Effector CD4-positive, alpha-beta T cell (primary cell): Measurements from ENCODE around the gene HM13.
A peak's percentile ranks its signal among the peaks of the same experiment; 100 is the strongest.
"Not testable (repeated sequence)": the region's sequence is repeated elsewhere in the genome, so short reads cannot be mapped to it uniquely, and the experiment has no call there.

Experiments used
- DNase-seq: peaks from one replicate; pipeline ENCODE4 v3.0.0-alpha.2; 2020
- total RNA-seq: gene quantifications from one replicate; lab custom pipeline; 2026; lab: John Stamatoyannopoulos, UW

The HM13 gene, protein sequence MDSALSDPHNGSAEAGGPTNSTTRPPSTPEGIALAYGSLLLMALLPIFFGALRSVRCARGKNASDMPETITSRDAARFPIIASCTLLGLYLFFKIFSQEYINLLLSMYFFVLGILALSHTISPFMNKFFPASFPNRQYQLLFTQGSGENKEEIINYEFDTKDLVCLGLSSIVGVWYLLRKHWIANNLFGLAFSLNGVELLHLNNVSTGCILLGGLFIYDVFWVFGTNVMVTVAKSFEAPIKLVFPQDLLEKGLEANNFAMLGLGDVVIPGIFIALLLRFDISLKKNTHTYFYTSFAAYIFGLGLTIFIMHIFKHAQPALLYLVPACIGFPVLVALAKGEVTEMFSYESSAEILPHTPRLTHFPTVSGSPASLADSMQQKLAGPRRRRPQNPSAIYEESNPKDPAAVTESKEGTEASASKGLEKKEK
- 53.3 reads per million, percentile 70 among the genes with 10 or more reads in this experiment for total RNA-seq

DNA sequence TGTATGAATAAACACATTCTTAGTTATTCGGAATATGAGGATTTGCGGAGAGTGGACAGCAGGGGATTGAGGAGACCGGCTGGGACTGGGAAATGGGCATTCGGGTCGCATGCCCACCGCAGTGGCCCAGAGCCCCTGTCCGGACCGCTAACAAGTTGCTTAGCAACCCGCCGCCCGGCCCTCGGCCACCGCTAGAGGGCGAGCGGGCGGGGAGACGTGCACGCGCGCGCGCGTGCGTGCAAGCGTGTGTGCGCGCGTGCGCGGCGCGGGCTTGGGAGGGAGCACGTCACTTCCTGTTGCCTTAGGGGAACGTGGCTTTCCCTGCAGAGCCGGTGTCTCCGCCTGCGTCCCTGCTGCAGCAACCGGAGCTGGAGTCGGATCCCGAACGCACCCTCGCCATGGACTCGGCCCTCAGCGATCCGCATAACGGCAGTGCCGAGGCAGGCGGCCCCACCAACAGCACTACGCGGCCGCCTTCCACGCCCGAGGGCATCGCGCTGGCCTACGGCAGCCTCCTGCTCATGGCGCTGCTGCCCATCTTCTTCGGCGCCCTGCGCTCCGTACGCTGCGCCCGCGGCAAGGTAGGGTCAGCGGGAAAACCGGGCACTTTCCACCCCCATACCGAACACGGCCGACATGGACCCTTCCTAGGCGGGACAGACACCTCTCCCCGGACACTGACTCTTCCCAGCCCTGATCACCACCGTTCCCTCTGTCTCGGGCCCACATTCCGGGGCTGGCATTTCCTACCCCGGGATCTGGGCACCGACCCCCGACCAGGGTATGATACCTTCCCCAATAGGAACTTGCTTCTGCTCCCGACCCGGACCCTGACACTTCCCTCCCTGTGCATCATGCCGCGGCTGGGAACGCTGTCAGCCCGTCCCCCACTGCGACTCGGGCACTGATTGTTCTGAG lies at the start of gene HM13:
Gene HM13, plus strand, starts transcription at position 289 of the 918 bp plus-strand sequence. Its CDS starts 110 bp downstream, at position 399.
- DNase-seq: peak; percentile 85

DNA sequence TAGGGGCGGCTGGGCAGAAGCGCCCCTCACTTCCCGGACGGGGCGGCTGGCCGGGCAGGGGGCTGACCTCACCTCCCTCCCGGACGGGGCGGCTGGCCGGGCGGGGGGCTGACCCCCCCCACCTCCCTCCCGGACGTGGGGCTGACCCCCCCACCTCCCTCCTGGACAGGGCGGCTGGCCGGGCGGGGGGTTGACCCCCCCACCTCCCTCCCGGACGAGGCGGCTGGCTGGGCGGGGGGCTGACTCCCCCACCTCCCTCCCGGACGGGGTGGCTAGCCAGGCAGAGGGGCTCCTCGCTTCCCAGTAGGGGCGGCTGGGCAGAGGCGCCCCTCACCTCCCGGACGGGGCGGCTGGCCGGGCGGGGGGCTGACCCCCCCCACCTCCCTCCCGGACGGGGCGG lies 43.3 kb upstream of the HM13 start:
- not testable (repeated sequence) for DNase-seq

DNA sequence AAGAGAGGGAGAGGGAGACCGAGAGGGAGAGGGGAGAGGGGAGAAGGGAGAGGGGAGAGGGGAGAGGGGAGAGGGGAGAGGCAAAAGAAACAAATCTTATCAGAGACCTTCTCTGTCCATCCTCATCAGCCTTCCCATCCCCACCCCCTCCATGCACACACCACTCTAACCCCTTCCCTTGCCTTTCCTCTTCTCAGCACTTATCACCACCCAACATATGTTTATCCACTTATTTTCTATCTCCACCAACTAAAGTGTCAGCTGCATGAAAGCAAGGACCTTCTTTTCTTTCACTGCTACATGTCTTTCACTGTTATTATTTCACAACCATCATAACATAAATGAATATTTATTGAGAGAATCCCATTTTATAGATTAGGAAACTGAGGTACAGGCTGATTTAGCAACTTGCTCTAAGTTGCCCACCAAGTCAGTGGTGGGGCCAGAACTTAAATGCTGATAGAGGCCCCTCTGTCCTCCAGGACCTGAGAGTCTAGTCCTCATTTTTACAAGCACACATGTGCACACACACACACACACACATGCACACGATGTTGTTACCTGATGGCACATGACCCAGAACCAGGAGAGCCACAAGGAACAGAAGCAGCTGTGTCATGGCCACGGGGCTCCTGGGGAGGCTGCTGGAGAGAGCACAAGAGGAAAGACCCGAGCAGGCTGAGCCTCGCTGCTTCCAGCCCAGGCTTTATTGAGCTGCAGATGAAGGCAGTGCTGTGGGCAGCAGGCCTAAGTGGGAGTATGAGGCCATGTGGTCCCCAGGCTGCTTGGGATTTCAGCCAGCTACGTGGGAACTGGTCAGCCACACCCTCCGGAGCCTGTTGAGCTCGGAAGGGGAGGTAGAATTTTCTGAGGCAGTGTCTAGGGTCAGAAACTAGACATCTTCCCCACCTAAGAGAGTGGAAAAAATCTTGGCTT lies 41.6 kb upstream of the HM13 start:
- no peak for DNase-seq

DNA sequence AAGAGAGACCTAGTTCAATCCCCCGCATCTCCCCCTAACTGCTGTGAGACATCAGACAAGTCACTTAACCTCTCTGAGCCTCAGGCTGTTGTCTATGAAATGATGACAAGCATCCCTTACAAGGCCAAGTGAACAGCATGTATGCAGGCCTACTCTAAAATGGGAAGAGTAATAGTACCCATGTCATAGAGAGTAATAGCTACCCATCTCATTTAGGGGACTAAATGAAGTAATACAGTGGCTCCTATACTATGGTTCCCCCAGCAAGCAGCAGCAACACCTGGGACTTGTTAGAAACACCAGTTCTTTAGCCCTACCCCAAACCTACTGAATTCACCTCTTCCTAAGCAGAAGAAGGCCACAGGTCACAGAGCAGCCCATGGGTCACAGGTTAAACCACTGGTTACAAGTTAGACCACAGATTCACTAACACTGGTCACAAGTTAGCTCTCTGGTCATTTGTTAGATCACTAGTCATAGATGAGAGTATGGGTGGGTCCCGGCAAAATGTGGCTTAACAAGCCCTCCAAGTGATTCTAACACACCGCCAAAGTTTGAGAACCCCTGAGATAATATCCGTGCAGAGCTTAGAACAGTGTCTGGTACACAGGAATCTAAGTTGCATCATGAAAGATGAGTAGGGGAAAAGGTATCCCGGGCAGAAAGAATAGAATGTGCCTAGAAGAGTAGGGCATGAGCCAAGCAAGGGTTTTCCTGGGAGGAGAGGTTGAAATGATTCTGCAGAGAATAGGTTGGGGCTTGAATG lies 40.7 kb upstream of the HM13 start:
- DNase-seq: no peak

DNA sequence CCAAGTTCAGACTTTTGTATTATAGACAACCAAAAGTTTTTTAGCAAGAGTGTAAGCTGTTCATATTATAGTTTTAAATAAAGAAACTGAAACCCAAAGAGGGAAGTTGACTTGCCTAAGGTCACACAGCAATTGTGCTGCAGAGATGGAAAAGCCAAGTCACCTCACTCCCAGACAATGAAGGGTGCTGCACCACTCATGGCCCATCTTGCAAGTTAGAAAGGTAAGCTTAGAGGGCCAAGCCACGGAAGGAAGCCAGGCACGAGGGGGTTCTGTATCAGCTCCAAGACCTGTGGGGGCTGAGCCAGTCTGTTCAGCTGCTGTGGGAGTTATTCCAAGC lies 40.2 kb upstream of the HM13 start:
- DNase-seq: no peak

DNA sequence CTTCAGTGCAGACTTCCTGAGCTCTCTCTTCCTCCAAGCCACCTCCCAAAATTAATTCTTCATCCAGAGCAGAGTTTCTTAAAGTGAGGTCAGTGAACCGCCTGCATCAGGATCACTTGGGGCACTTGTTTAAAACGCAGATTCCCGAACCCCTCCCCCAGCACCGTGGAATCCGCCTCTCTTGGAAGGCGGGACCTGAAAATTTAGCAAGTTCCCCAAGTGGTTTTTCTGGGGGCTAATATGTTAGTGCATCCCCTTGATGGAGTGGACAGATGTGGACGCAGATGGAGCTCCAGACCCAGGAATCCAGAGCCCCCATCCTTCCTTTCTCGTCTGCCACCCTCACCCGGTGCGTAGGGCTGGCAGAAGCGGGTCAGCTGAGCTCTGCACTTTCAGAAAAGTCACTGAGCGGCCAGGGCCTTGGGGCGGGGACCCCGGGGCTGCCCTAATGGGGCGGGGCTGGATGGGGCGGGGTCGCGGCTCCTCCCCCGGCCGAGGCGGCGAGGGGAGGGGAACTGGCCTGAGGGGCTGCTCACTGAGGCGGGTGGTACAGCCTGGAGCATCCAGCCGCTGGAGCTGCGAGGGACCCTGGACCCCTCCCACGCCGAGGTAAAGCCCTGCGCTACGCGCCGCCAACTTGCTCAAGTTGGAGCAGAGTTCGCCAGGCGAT lies 39.3 kb upstream of the HM13 start, which contains the start of the genes DEFB124 and REM1:
Gene DEFB124, minus strand, starts transcription at position 370 of the 670 bp plus-strand sequence. CDS start 2,114 bp downstream, outside the sequence.
Gene REM1, plus strand, starts transcription at position 531 of the 670 bp plus-strand sequence. CDS start 1,158 bp downstream, outside the sequence.
- DNase-seq: no peak

DNA sequence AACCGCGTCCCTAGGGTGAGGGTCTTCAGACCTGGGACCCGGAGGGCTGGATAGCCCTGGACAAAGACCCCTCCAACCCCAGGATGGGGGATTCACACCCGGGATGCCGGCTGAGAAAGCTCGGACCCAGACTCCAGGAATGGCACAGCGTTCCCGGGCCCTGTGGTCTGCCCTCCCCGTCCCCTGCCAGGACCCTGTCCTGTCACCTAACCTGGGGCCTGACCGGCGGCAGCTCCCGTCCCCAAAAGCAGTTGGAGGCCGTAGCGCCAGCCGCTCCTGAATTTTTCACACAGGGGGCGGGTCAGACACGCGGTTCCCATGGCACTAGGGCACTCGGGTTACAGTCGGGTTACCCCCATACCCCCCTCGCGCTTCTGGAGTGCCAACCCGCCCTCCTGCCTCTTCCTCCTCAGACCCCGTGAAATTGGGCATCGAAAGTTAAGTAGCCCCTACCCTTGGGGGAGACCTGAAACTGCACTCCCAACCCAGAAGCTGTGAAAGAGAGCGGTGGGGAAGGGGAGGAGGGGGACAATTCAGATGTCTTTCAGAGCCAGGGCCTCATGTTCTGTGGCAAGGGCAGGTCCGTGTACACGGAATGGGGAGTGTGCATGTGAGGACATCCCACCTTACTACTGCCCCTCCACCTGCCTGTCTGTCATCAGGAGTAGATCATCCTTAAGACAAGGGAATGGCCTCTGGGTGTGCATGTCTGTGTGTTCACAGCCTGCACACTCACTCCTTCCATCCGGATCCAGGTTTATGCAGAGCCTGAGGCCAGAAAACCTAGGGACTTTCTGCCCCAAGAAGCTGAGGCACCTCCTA lies 38.6 kb upstream of the HM13 start:
- no peak for DNase-seq

DNA sequence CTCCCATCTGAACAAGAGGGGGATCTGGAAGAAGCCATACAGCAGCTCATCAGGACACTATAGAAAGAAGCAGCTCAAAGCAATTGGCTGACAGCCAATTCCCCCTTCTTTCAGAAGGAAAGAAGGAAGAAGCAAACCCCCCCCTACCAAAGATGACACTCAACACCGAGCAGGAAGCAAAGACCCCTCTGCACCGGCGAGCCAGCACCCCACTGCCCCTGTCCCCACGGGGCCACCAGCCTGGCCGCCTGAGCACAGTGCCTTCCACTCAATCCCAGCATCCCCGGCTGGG lies 38.0 kb upstream of the HM13 start:
- DNase-seq: no peak

DNA sequence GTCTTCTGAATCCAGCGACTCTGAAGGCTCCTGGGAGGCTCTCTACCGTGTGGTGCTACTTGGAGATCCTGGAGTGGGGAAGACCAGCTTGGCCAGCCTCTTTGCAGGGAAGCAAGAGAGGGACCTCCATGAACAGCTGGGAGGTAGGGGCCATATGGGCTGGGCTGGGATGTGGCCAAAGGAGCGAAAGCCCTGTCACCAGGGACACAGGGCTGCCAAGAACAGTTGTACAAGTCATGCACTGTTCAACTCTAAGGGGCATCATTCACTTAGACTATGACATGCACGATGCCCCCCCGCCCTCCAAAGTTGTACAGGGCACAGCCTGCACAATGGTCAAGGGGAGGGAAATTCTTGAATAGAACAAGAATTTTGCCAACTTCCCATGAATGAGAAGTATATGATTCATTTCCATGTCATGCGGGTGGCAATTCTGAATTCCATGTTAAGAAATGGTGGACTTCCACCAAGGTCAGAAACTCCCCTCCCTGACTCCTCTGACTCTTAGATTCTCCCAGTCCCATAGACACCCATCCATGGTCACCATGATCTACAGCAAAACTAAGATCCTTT lies 37.5 kb upstream of the HM13 start:
- no peak for DNase-seq

DNA sequence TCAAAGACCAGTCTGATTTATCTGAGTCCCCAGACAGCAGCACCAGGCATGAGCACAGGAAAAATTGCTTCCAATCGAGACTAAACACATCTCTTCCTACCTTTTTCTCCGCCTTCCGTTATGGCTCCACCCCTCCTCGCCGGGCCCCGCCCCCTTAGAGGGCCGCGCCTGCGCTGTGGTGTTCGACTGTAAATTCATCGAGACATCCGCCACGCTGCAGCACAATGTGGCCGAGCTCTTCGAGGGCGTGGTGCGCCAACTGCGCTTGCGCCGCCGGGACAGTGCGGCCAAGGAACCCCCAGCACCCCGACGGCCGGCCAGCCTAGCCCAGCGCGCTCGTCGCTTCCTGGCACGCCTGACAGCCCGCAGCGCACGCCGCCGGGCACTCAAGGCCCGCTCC lies 30.2 kb upstream of the HM13 start:
- DNase-seq: no peak

DNA sequence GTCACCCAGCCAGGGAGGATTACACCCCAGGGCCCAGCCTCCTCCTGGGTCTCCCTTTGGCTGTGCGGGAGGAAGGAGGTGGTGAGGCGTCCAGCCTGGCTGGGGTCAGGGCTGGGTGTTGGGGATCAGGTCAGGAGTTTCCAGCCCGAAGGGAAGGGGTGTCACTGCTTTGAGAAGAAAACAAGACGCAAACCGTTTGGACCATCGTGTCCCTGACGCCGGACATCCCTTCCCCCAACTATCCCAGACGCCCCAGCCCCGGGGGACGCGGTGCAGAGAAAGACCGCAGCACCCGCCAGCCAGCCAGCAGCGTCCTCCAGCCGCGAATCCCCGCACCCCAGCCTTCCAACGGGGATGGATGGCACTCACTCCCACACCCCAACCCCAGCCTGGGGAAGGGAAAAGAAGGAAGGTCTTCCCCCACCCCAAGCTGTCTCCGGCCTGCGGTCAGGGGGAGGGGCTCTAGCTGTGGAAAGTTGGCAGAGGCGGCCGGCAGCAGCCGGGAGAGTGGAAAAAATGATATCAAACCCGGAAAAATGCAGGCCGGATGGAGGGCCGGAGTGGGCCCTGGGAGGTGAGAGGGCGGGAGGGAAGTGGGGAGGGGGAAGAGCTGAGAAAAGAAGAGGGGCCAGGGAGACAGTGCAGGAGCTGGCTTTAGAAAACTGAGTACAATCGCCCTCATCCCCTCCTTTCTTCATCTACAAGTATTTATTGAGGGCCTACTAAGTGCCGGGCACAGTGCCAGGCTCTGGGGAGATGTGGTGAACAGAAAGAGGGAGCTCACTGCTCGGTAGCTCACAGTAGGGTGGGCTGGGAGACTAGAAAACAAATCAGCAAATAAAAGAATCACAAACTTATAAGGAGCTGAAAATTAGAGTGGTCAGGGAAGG lies 28.5 kb upstream of the HM13 start:
- no peak for DNase-seq

DNA sequence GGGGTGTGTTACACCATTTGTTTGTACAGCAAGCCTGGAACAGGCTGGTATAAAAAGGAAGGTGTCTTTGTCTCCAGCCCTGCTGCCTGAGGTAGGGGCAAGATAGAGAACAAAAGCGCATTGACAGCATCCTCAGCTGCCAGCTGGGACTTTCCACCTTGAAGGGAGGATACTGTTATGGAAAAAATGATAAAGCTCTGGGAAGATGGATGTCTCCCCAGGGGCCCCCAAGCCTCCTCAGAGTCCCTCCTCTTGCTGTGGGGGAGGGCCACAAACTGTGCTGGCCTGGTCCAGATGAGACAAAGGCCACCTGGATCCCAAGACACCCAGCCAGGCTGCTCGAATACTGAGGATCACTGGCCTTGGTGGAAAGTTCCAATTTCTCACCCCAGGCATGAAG lies 26.1 kb upstream of the HM13 start:
- no peak for DNase-seq

DNA sequence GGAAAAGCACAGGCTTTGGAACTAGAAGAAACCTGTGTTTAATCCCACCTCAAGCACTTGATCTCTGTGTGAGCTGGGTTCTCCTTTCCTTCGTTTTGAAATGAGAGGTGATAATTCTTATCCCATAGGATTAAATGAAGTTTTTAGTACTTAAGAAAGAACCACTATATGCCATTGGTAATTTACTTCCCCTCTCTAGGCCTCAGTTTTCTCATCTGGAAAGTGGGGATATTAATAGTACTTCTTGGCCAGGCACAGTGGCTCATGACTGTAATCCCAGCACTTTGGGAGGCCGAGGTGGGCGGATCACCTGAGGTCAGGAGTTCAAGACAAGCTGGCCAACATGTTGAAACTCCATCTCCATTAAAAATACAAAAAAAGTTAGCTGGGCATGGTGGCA lies 25.1 kb upstream of the HM13 start:
- no peak for DNase-seq

DNA sequence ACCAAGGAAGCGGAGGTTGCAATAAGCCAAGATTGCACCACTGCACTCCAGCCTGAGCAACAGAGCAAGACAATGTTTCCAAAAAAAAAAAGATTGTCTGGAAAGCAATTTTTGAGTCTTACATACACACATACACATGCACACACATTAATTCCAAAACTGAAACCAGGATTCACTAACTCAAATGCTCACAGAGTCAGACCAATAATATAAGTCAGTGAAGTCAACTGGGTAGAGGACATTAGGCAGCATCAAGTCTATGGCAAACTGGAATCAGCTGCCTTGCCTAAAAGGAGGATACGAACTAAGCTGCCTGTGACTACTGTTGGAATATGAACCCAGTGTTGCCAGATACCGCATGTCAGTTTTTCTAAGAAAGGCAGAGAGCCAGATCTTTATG lies 23.5 kb upstream of the HM13 start:
- no peak for DNase-seq

DNA sequence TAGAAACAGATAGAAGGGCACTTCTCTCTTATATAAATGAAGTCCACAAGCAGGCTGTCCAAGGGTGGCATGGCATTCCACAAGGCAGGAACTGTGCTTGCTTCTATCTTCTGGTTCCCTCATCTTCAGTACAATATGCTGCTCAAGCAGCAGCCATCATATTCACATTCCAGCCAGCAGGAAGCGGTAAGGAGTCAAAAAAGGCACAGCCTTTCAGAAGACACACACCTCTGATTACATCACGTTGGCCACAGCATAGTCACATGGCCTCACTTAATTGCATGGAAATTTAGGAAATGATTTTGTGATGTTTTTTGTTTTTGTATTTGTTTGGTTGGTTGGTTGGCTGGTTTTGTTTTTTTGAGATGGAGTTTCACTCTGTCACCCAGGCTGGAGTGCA lies 20.1 kb upstream of the HM13 start:
- DNase-seq: no peak

DNA sequence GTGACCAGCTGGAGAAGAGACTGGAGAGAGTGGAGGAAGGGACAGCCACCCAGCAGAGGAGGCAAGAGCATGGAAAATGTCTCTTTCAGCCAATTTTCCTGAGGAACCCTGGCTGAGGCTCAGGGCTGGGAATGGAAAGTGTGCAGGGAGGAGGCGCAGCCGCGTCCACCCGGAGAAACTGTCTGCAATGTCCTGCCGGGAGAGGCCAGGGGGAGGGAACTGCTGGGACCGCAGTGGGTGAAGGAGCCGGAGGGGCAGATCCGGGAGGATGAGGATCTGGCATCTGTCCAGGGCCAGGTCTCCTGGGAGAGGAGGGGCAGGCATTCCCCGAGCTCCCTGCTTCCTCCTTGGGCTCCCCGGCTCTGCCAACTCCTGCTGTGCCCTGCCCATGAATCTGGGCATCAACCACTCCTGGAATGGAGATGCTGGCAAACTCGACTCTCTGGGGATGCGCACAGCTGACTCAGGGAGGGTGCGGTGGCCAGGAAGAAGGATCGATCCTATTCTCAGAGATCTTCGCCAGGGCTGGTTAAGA lies 17.4 kb upstream of the HM13 start:
- DNase-seq: no peak

DNA sequence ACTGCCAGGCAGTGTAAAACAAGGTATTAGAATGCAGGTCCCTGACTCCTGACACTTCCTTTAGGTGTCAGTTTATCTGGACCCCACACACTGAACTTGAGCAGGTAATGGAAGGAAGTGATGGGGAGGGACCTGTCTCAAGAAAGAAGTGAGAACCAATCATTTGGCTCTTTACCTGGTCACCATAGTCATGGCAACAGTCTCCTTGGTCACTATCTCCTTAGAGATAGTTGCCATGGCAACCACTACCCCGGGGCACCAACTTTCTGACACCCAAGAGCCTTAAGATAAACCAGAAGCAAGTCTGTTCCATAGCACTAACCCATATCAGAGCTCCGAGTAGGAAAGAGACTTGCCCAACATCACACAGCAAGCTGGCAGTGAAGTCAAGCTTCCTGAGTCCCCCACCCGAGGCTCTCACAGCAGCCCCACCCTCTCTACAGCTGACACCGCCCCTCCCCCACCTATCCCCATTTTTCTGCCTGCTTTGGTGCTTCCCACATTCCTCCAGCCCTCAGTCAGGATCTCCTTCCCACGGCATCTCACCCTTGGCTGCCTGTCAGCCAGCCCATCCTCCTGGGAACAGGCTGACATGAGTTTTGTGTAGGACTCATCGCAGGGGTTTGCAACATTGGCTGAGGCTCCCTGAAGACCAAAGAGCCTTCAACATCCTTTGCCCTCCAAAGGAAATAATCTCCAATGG lies 16.3 kb upstream of the HM13 start:
- no peak for DNase-seq

DNA sequence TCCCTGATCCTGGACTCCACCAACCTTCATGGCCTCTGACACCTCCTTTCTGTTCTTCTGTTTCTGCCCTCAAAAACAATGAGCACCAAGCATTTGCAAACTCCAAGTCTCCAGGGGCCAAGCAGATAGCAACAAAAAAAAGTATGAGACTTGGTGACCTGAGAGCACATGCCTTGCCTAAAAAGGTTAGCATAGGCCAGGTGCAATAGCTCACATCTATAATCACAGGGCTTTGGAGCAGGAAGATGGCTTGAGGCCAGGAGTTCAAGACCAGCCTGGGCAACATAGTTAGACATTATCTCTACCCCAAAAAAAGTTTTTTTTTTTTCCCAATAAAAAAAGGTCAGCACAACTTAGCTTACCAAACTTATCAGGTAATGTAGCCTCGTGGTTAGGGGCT lies 13.7 kb upstream of the HM13 start:
- no peak for DNase-seq
